Testis (tissue), 2 donors: ENCODE results near the gene INPP5A.

Source experiments
- CTCF ChIP-seq, 3 experiments: fragments of 450-650 bp in 2 of 3; fragments of 200-600 bp in 1 of 3; sonication (generic) in 1 of 3; IDR thresholded peaks; one replicate each; pipeline ENCODE4 v1.5.1; 2016 to 2019; ENCODE audit warnings: antibody characterized with exemption in 3 of 3, mild to moderate bottlenecking in 2 of 3, moderate library complexity in 1 of 3
- POLR2A ChIP-seq: fragments of 450-650 bp; IDR thresholded peaks from one replicate; pipeline ENCODE4 v1.6.1; 2017; ENCODE audit warnings: antibody characterized with exemption, mild to moderate bottlenecking, moderate library complexity

GRCh38 chr10:132737390-132738048 is 199.9 kb downstream of the INPP5A start:
- no peak for TF ChIP-seq CTCF (IDR thresholded peaks at IDR 0.05)
- TF ChIP-seq POLR2A, result no peak
